H1 (cell line): ENCODE data around the gene TLR8. TPM values are rescaled to one million over a fixed set of nuclear protein-coding genes. Genes with fewer than 3 reads are reported as not detected.

Experiments
- CTCF ChIA-PET: fragments of 300-600 bp; sonication (Branson Sonifier 250); formaldehyde crosslinking; loops from one replicate; lab custom pipeline; 2021; ENCODE audit not compliant: partially characterized antibody; lab: Charles Lee
- POLR2A ChIA-PET: fragments of 300-600 bp; sonication (Branson Sonifier 250); formaldehyde crosslinking; loops from one replicate; lab custom pipeline; 2021; ENCODE audit warnings: inconsistent platforms; ENCODE audit not compliant: partially characterized antibody; lab: Charles Lee
- DNase-seq, 2 experiments: peaks; one replicate each; pipeline versions ENCODE4 v3.0.0 to v3.0.0-alpha.2; 2010 to 2022; ENCODE audit warnings: low spot score in 2 of 2, low read depth in 1 of 2, mixed read lengths in 1 of 2
- FAIRE-seq: peaks from 2 replicates; lab custom pipeline; 2011; peaks lifted over from hg19 to GRCh38; lab: Jason Lieb, UNC
- H2AFZ ChIP-seq: 2 replicates; pipeline ENCODE4 v1.8.1; 2012; ENCODE audit warnings: low read length, inconsistent platforms
- H2AK5ac ChIP-seq: 2 replicates; pipeline ENCODE4 v1.6.1; 2013; ENCODE audit warnings: low read depth, low read length
- H2BK120ac ChIP-seq: replicated peaks from 2 replicates; pipeline ENCODE3; 2013; ENCODE audit warnings: low read depth, low read length, inconsistent platforms
- H2BK12ac ChIP-seq: 2 replicates; pipeline ENCODE4 v1.6.1; 2013; ENCODE audit warnings: low read depth, low read length
- H2BK15ac ChIP-seq: 2 replicates; pipeline ENCODE4 v1.6.1; 2013; ENCODE audit warnings: low read length
- H2BK20ac ChIP-seq: 2 replicates; pipeline ENCODE4 v1.6.1; 2013; ENCODE audit warnings: low read length
- H2BK5ac ChIP-seq: 2 replicates; pipeline ENCODE4 v1.6.1; 2013; ENCODE audit warnings: low read depth, low read length
- H3K14ac ChIP-seq: 2 replicates; pipeline ENCODE4 v1.6.1; 2013; ENCODE audit warnings: inconsistent platforms; ENCODE audit not compliant: insufficient read length
- H3K18ac ChIP-seq: 2 replicates; pipeline ENCODE4 v1.6.1; 2013; ENCODE audit warnings: low read length; ENCODE audit errors: extremely low read depth
- H3K23ac ChIP-seq: 2 replicates; pipeline ENCODE4 v1.6.1; 2013; ENCODE audit warnings: inconsistent platforms; ENCODE audit not compliant: insufficient read length
- H3K23me2 ChIP-seq: 2 replicates; pipeline ENCODE4 v1.6.1; 2013; ENCODE audit warnings: low read depth, low read length
- H3K27ac ChIP-seq: 2 replicates; pipeline ENCODE4 v1.6.1; 2011; ENCODE audit warnings: low read depth, low read length, inconsistent platforms
- H3K27me3 ChIP-seq, 4 experiments: replicated peaks in 1 of 4; 1 replicate in 1 of 4; 2 replicates in 3 of 4; pipeline versions ENCODE4 v1.6.1 to v1.8.1; 2011 to 2013; ENCODE audit warnings: low read length in 3 of 4, mild to moderate bottlenecking in 3 of 4, inconsistent platforms in 2 of 4, mixed read lengths in 2 of 4, moderate library complexity in 1 of 4; ENCODE audit not compliant: control insufficient read depth in 3 of 4, insufficient read depth in 3 of 4; ENCODE audit errors: extremely low read depth in 1 of 4
- H3K36me3 ChIP-seq, 4 experiments: 2 replicates each; pipeline versions ENCODE4 v1.6.1 to v1.8.1; 2011 to 2013; ENCODE audit warnings: mild to moderate bottlenecking in 4 of 4, low read length in 3 of 4, moderate library complexity in 2 of 4, control low read depth in 1 of 4, inconsistent platforms in 1 of 4; ENCODE audit not compliant: insufficient read depth in 4 of 4, control insufficient read depth in 2 of 4
- H3K4ac ChIP-seq: replicated peaks from 2 replicates; pipeline ENCODE3; 2013; ENCODE audit warnings: low read length, low read depth, mixed read lengths, inconsistent platforms; ENCODE audit not compliant: insufficient read length
- H3K4me1 ChIP-seq, 4 experiments: replicated peaks in 1 of 4; 1 replicate in 1 of 4; 2 replicates in 3 of 4; pipeline versions ENCODE4 v1.6.1 to v1.8.1; 2011 to 2013; ENCODE audit warnings: low read length in 3 of 4, inconsistent platforms in 2 of 4, mixed read lengths in 1 of 4; ENCODE audit not compliant: insufficient read depth in 4 of 4, control insufficient read depth in 3 of 4
- H3K4me2 ChIP-seq, 2 experiments: 2 replicates each; pipeline versions ENCODE4 v1.6.1 to v1.8.1; 2011 to 2013; ENCODE audit warnings: low read depth in 2 of 2, low read length in 2 of 2, control low read depth in 1 of 2, inconsistent platforms in 1 of 2, mild to moderate bottlenecking in 1 of 2; ENCODE audit not compliant: insufficient read depth in 1 of 2
- H3K4me3 ChIP-seq, 4 experiments: fragments of 200-600, 300-600 bp in 1 of 4; sonication (generic), shearing (Covaris generic), sonication (Bioruptor Twin) in 1 of 4; 2 replicates each; pipeline versions ENCODE4 v1.5.1 to v1.8.1; 2011 to 2016; ENCODE audit warnings: low read length in 4 of 4, low read depth in 3 of 4, control low read depth in 2 of 4, inconsistent platforms in 2 of 4, mild to moderate bottlenecking in 2 of 4, mixed read lengths in 1 of 4, moderate library complexity in 1 of 4; ENCODE audit not compliant: insufficient read depth in 2 of 4; ENCODE audit errors: extremely low read depth in 1 of 4
- H3K56ac ChIP-seq: replicated peaks from 2 replicates; pipeline ENCODE3; 2013; ENCODE audit warnings: low read depth, mild to moderate bottlenecking, mixed read lengths, low read length, inconsistent platforms; ENCODE audit not compliant: insufficient read length
- H3K79me1 ChIP-seq: 2 replicates; pipeline ENCODE4 v1.6.1; 2013; ENCODE audit warnings: low read depth, low read length, control low read depth
- H3K79me2 ChIP-seq, 2 experiments: 2 replicates each; pipeline versions ENCODE4 v1.6.1 to v1.8.1; 2012 to 2013; ENCODE audit warnings: low read length in 2 of 2, mild to moderate bottlenecking in 2 of 2, inconsistent platforms in 1 of 2; ENCODE audit not compliant: insufficient read depth in 2 of 2, control insufficient read depth in 1 of 2
- H3K9ac ChIP-seq, 4 experiments: replicated peaks in 1 of 4; 1 replicate in 1 of 4; 2 replicates in 3 of 4; pipeline versions ENCODE4 v1.6.1 to v1.8.1; 2011 to 2013; ENCODE audit warnings: low read depth in 3 of 4, low read length in 3 of 4, control low read depth in 2 of 4, mild to moderate bottlenecking in 2 of 4, moderate library complexity in 2 of 4, inconsistent platforms in 1 of 4; ENCODE audit errors: extremely low read depth in 1 of 4
- H3K9me3 ChIP-seq, 2 experiments: 2 replicates each; pipeline versions ENCODE4 v1.6.1 to v1.8.1; 2012 to 2013; ENCODE audit warnings: mild to moderate bottlenecking in 2 of 2, moderate library complexity in 2 of 2, control low read depth in 1 of 2, inconsistent platforms in 1 of 2, low read depth in 1 of 2, low read length in 1 of 2, mixed read lengths in 1 of 2; ENCODE audit not compliant: insufficient read depth in 2 of 2
- H4K20me1 ChIP-seq, 2 experiments: replicated peaks in 1 of 2; 2 replicates each; pipeline versions ENCODE3 to v1.8.1; 2011 to 2013; ENCODE audit warnings: inconsistent platforms in 2 of 2, low read length in 2 of 2, mild to moderate bottlenecking in 1 of 2; ENCODE audit not compliant: insufficient read depth in 2 of 2, control insufficient read depth in 1 of 2
- H4K5ac ChIP-seq: 2 replicates; pipeline ENCODE4 v1.6.1; 2013; ENCODE audit warnings: low read length, low read depth, mixed read lengths, inconsistent platforms; ENCODE audit not compliant: insufficient read length
- H4K8ac ChIP-seq: 2 replicates; pipeline ENCODE4 v1.8.0; 2013; ENCODE audit warnings: mild to moderate bottlenecking, moderate library complexity, low read length, inconsistent platforms; ENCODE audit not compliant: insufficient read depth; ENCODE audit errors: extremely low read depth
- H4K91ac ChIP-seq: replicated peaks from 2 replicates; pipeline ENCODE3; 2013; ENCODE audit warnings: low read length, mixed read lengths, inconsistent platforms; ENCODE audit not compliant: insufficient read length
- ATF2 ChIP-seq: IDR thresholded peaks from 2 replicates; pipeline ENCODE4 v1.6.1; 2012; ENCODE audit warnings: low read length, inconsistent platforms
- CBX5 ChIP-seq: fragments of 300-800, 300-1000 bp; sonication (generic); IDR thresholded peaks from 2 replicates; pipeline ENCODE4 v1.7.1; 2016; ENCODE audit warnings: antibody characterized with exemption, low read length, low read depth
- CTBP2 ChIP-seq: IDR thresholded peaks from 2 replicates; pipeline ENCODE4 v1.7.0; 2011; ENCODE audit warnings: borderline replicate concordance, mild to moderate bottlenecking, moderate library complexity, mixed read lengths, low read length; ENCODE audit not compliant: insufficient read depth, insufficient read length
- EP300 ChIP-seq, 2 experiments: IDR thresholded peaks; 1 replicate in 1 of 2; 2 replicates in 1 of 2; pipeline ENCODE4 v1.6.1; 2011 to 2012; ENCODE audit warnings: low read depth in 2 of 2, low read length in 2 of 2, mild to moderate bottlenecking in 2 of 2, borderline replicate concordance in 1 of 2, inconsistent platforms in 1 of 2, moderate library complexity in 1 of 2
- FOSL1 ChIP-seq: IDR thresholded peaks from 2 replicates; pipeline ENCODE4 v1.6.1; 2011; ENCODE audit warnings: mild to moderate bottlenecking, low read depth, low read length, moderate library complexity; ENCODE audit not compliant: insufficient read depth
- MAFK ChIP-seq: IDR thresholded peaks from 2 replicates; pipeline ENCODE4 v1.6.1; 2012; ENCODE audit warnings: low read depth, mild to moderate bottlenecking, improper control_type of control experiment, low read length
- RAD21 ChIP-seq, 2 experiments: IDR thresholded peaks in 1 of 2; conservative IDR thresholded peaks in 1 of 2; 2 replicates each; pipeline ENCODE4 v1.6.1; 2011; ENCODE audit warnings: low read depth in 2 of 2, low read length in 2 of 2, improper control_type of control experiment in 1 of 2, inconsistent platforms in 1 of 2, mild to moderate bottlenecking in 1 of 2, moderate library complexity in 1 of 2
- SIN3A ChIP-seq, 2 experiments: IDR thresholded peaks in 1 of 2; conservative IDR thresholded peaks in 1 of 2; 2 replicates each; pipeline ENCODE4 v1.6.1; 2011 to 2012; ENCODE audit warnings: low read length in 2 of 2, improper control_type of control experiment in 1 of 2, low read depth in 1 of 2, mild to moderate bottlenecking in 1 of 2
- SIRT6 ChIP-seq: IDR thresholded peaks from one replicate; pipeline ENCODE4 v1.7.1; 2012; ENCODE audit warnings: low read length, inconsistent platforms
- USF2 ChIP-seq: IDR thresholded peaks from 2 replicates; pipeline ENCODE4 v1.6.1; 2011; ENCODE audit warnings: low read length, improper control_type of control experiment
- WGBS, 2 experiments: shearing (Covaris generic) in 1 of 2; methylation state at CpG; one replicate each; pipeline versions ENCODE4 v1.1.6 to v1.1.7; 2013 to 2015; ENCODE audit warnings: low lambda C conversion rate in 2 of 2, mixed read lengths in 2 of 2, inconsistent platforms in 1 of 2, low coverage in 1 of 2, missing lambda C conversion rate in 1 of 2; ENCODE audit not compliant: insufficient replicate concordance in 2 of 2, insufficient coverage in 1 of 2, insufficient read length in 1 of 2; ENCODE audit errors: extremely low coverage in 1 of 2, missing lambda C conversion rate in 1 of 2; 5-methylcytosine and 5-hydroxymethylcytosine counted together
- polyA plus RNA-seq, 7 experiments: library from polyadenylated mRNA; depleted of rRNA in 3 of 7; stranded (reverse) in 5 of 7; unstranded in 2 of 7; fragments of >200 nt in 5 of 7; fragments of 200-250 nt in 2 of 7; gene quantifications; 1 replicate in 5 of 7; 2 replicates in 1 of 7; 4 replicates in 1 of 7; pipeline versions ENCODE4 v1.2.1 to v1.2.3, GENCODE V29; 2011 to 2013; ENCODE audit warnings: missing spikeins in 2 of 7, mixed read lengths in 2 of 7
- total RNA-seq: library from RNA; stranded (reverse); fragmentation: NEBNext Ultra II Directional; extraction: Animal tissue kit (Norgen Biotek cat#: 25700); gene quantifications from 2 replicates; pipeline ENCODE4 v1.2.1, GENCODE V29; 2021

TLR8 gene
- total and polyA plus RNA-seq, 2 of the 8 experiments (the other 6 are each of a cell fraction or from before 2014, with no cell fraction given), result not detected

- Histone ChIP-seq H3K56ac (no peak overlapping the region), H2BK20ac (no peak overlapping the region), H3K23me2 (no peaks in the 10 kb centered on the region), H4K8ac (no peak overlapping the region), H3K79me1 (no peaks in the 10 kb centered on the region), H2AFZ (no peak overlapping the region), H2AK5ac (no peak overlapping the region), H2BK120ac (no peak overlapping the region), H3K79me2 (no peaks in the 10 kb centered on the region), H3K9me3 (no peaks in the 10 kb centered on the region; a peak in 1 of 4 replicates), H3K4me1 (no peaks in the 10 kb centered on the region), H2BK5ac (no peak overlapping the region), H2BK15ac (no peak overlapping the region), H3K23ac (no peak overlapping the region), H4K5ac (no peak overlapping the region), H4K20me1 (no peaks in the 10 kb centered on the region), H3K4me3 (no peak overlapping the region), H3K18ac (no peak overlapping the region), H3K27ac (no peak overlapping the region), H2BK12ac (no peak overlapping the region), H3K36me3 (no peaks in the 10 kb centered on the region), H3K4me2 (no peak overlapping the region), H4K91ac (no peak overlapping the region), H3K4ac (no peak overlapping the region), H3K27me3 (no peaks in the 10 kb centered on the region), H3K14ac (no peak overlapping the region), H3K9ac (no peak overlapping the region)
- CTCF ChIA-PET, result no interaction called here
- DNase-seq (no peak), FAIRE-seq (no peak)
- 89% methylated on average over 5 of the region's 5 CpGs; no CpG with 5 or more reads in 1 of the 2 experiments for WGBS, 2 experiments
- POLR2A ChIA-PET, result no interaction called here
- TF ChIP-seq USF2 (no peak), SIN3A (conservative IDR thresholded peaks at IDR 0.05 in 1 of 2, IDR thresholded peaks at IDR 0.05 in 1 of 2; ENCODE audit: low read depth in 1 of 2, low read length in 2 of 2) (no peak), FOSL1 (no peak), EP300 (IDR thresholded peaks at IDR 0.05; ENCODE audit: borderline replicate concordance in 1 of 2, low read depth in 2 of 2, low read length in 2 of 2) (no peak), CTBP2 (no peak), SIRT6 (no peak), MAFK (no peak), RAD21 (IDR thresholded peaks at IDR 0.05 in 1 of 2, conservative IDR thresholded peaks at IDR 0.05 in 1 of 2; ENCODE audit: low read depth in 2 of 2, low read length in 2 of 2) (no peak), ATF2 (no peak), CBX5 (no peak)
Observed at GRCh38 chrX:12934850-12935249, 28.4 kb downstream of the TLR8 start.
